ENCODE data around the gene ZBTB7C. TPM values are rescaled to one million over a fixed set of nuclear protein-coding genes. Genes with fewer than 3 reads are reported as not detected.

The ZBTB7C gene
- total RNA-seq, 2 donors from 2014 or later = 1.3 to 2.3 TPM

GRCh38 chr18:48066225-48066652 lies 342.9 kb downstream of the ZBTB7C start:
- 47 to 61% methylated on average over 4 of the region's 4 CpGs for WGBS, 2 donors
- no peaks in the 10 kb centered on the region for H3K36me3 ChIP-seq (replicated peaks in 1 of 2; ENCODE audit: insufficient read depth in 1 of 2, low read depth in 2 of 2)
- no peak for TF ChIP-seq CTCF (IDR thresholded peaks at IDR 0.05)
- TF ChIP-seq POLR2A (IDR thresholded peaks at IDR 0.05) = no peak
- ATAC-seq (no peak), DNase-seq (peak in 1 of 4 donors; percentile 13)
- no peaks in the 10 kb centered on the region for H3K27me3 ChIP-seq
- H3K27ac ChIP-seq = no peak overlapping the region
- intact Hi-C loops (cut with DNase I) = no loop called here
- no peak overlapping the region for H3K4me3 ChIP-seq
- H3K4me1 ChIP-seq = peaks cover 5% of the 10 kb centered on the region
- H3K9me3 ChIP-seq = no peaks in the 10 kb centered on the region

- WGBS, 2 donors = 60 to 91% methylated on average over 1 to 3 of the region's 3 CpGs
- Histone ChIP-seq H3K36me3 (replicated peaks in 1 of 2; ENCODE audit: insufficient read depth in 1 of 2, low read depth in 2 of 2) (no peaks in the 10 kb centered on the region), H3K27ac (no peak overlapping the region), H3K9me3 (no peaks in the 10 kb centered on the region), H3K4me1 (peaks cover 5% of the 10 kb centered on the region), H3K4me3 (no peak overlapping the region), H3K27me3 (no peaks in the 10 kb centered on the region)
- intact Hi-C loops (cut with DNase I) = no loop called here
- TF ChIP-seq POLR2A (IDR thresholded peaks at IDR 0.05) (no peak), CTCF (IDR thresholded peaks at IDR 0.05) (no peak)
- DNase-seq (no peak), ATAC-seq (no peak)
Measured at GRCh38 chr18:48065601-48065995, 343.6 kb downstream of the ZBTB7C start.

GRCh38 chr18:48064978-48065600 lies 344.1 kb downstream of the ZBTB7C start:
- H3K36me3 ChIP-seq (replicated peaks in 1 of 2; ENCODE audit: insufficient read depth in 1 of 2, low read depth in 2 of 2) = no peaks in the 10 kb centered on the region
- H3K27me3 ChIP-seq = no peaks in the 10 kb centered on the region
- H3K9me3 ChIP-seq = no peaks in the 10 kb centered on the region
- H3K4me3 ChIP-seq = no peak overlapping the region
- intact Hi-C loops (cut with DNase I) = no loop called here
- H3K4me1 ChIP-seq = peaks cover 5% of the 10 kb centered on the region
- ATAC-seq (no peak), DNase-seq (peak in 1 of 4 donors; percentile 16)
- TF ChIP-seq CTCF (IDR thresholded peaks at IDR 0.05) (no peak), POLR2A (IDR thresholded peaks at IDR 0.05) (no peak)
- H3K27ac ChIP-seq = no peak overlapping the region
- WGBS, 2 donors = 42 to 46% methylated on average over 9 to 10 of the region's 10 CpGs

GRCh38 chr18:48061781-48062570 lies 347.2 kb downstream of the ZBTB7C start:
- ATAC-seq (no peak), DNase-seq (no peak)
- H3K27ac ChIP-seq = no peak overlapping the region
- H3K4me1 ChIP-seq = peaks cover 5% of the 10 kb centered on the region
- no peaks in the 10 kb centered on the region for H3K27me3 ChIP-seq
- TF ChIP-seq CTCF (IDR thresholded peaks at IDR 0.05) (no peak), POLR2A (IDR thresholded peaks at IDR 0.05) (no peak)
- intact Hi-C loops (cut with DNase I) = no loop called here
- no peak overlapping the region for H3K4me3 ChIP-seq
- WGBS, 2 donors = 89 to 92% methylated on average over 7 of the region's 7 CpGs
- H3K9me3 ChIP-seq = no peaks in the 10 kb centered on the region
- H3K36me3 ChIP-seq (replicated peaks in 1 of 2; ENCODE audit: insufficient read depth in 1 of 2, low read depth in 2 of 2) = no peaks in the 10 kb centered on the region

Data from body of pancreas (tissue), 4 donors.